Liver (tissue), 9 donors: ENCODE measurements around the gene PRRT1B. TPM values are rescaled to one million over a fixed set of nuclear protein-coding genes. Genes with fewer than 3 reads are reported as not detected.

ENCODE experiments used
- DNase-seq: peaks from one replicate; pipeline ENCODE4 v3.0.0-alpha.2; 2017; ENCODE audit warnings: low spot score
- H3K27ac ChIP-seq, 2 donors: one replicate each; pipeline ENCODE4 v1.7.0; 2013; ENCODE audit warnings: inconsistent platforms in 2 of 2, low read length in 2 of 2, control low read depth in 1 of 2, low read depth in 1 of 2, mild to moderate bottlenecking in 1 of 2
- H3K27me3 ChIP-seq, 4 donors: one replicate each; pipeline versions ENCODE4 v1.6.1 to v1.7.0; 2013; ENCODE audit warnings: low read length in 3 of 4, inconsistent platforms in 1 of 4, mild to moderate bottlenecking in 1 of 4, moderate library complexity in 1 of 4; ENCODE audit not compliant: control insufficient read depth in 4 of 4, insufficient read depth in 4 of 4
- H3K36me3 ChIP-seq, 4 donors: one replicate each; pipeline versions ENCODE4 v1.6.1 to v1.7.0; 2013; ENCODE audit warnings: low read length in 3 of 4, mild to moderate bottlenecking in 3 of 4, low read depth in 1 of 4, moderate library complexity in 1 of 4; ENCODE audit not compliant: control insufficient read depth in 4 of 4, insufficient read depth in 3 of 4
- H3K4me1 ChIP-seq, 4 donors: one replicate each; pipeline versions ENCODE4 v1.6.1 to v1.7.0; 2013; ENCODE audit warnings: low read length in 3 of 4, mild to moderate bottlenecking in 3 of 4, moderate library complexity in 1 of 4; ENCODE audit not compliant: control insufficient read depth in 4 of 4, insufficient read depth in 4 of 4
- H3K4me3 ChIP-seq, 3 donors: one replicate each; pipeline versions ENCODE4 v1.6.1 to v1.7.0; 2013; ENCODE audit warnings: low read length in 3 of 3, control low read depth in 1 of 3, low read depth in 1 of 3, mild to moderate bottlenecking in 1 of 3
- H3K9ac ChIP-seq, 2 donors: one replicate each; pipeline ENCODE4 v1.7.0; 2013; ENCODE audit warnings: low read length in 2 of 2, mild to moderate bottlenecking in 2 of 2, moderate library complexity in 2 of 2, control low read depth in 1 of 2, low read depth in 1 of 2
- H3K9me3 ChIP-seq, 4 donors: one replicate each; pipeline versions ENCODE4 v1.6.1 to v1.7.0; 2013; ENCODE audit warnings: low read length in 3 of 4; ENCODE audit not compliant: control insufficient read depth in 4 of 4
- ATF3 ChIP-seq: IDR thresholded peaks from 2 replicates; pipeline ENCODE4 v1.6.1; 2016; ENCODE audit warnings: antibody characterized with exemption
- CTCF ChIP-seq: fragments of 150-350 bp; IDR thresholded peaks from 2 replicates; pipeline ENCODE4 v1.5.1; 2017; ENCODE audit warnings: improper control_type of control experiment, low read depth, low read length; ENCODE audit not compliant: missing input control
- EGR1 ChIP-seq, 2 donors: IDR thresholded peaks; 2 replicates each; pipeline ENCODE4 v1.6.1; 2016 to 2018; ENCODE audit warnings: antibody characterized with exemption in 2 of 2, low read depth in 2 of 2
- FOXA1 ChIP-seq: IDR thresholded peaks from 2 replicates; pipeline ENCODE4 v1.6.1; 2016; ENCODE audit warnings: antibody characterized with exemption
- FOXA2 ChIP-seq: IDR thresholded peaks from 2 replicates; pipeline ENCODE4 v1.6.1; 2016; ENCODE audit warnings: antibody characterized with exemption
- GABPA ChIP-seq, 2 donors: IDR thresholded peaks in 1 of 2; conservative IDR thresholded peaks in 1 of 2; 2 replicates each; pipeline ENCODE4 v1.6.1; 2016; ENCODE audit warnings: antibody characterized with exemption in 2 of 2, mild to moderate bottlenecking in 1 of 2, moderate library complexity in 1 of 2
- HNF4A ChIP-seq, 2 donors: conservative IDR thresholded peaks; 2 replicates each; pipeline ENCODE4 v1.6.1; 2016; ENCODE audit warnings: antibody characterized with exemption in 2 of 2, mild to moderate bottlenecking in 2 of 2
- HNF4G ChIP-seq: IDR thresholded peaks from 2 replicates; pipeline ENCODE4 v1.6.1; 2016; ENCODE audit warnings: antibody characterized with exemption
- MAX ChIP-seq: IDR thresholded peaks from 2 replicates; pipeline ENCODE4 v1.6.1; 2016; ENCODE audit warnings: antibody characterized with exemption
- NR2F2 ChIP-seq: IDR thresholded peaks from 2 replicates; pipeline ENCODE4 v1.6.1; 2016; ENCODE audit warnings: antibody characterized with exemption
- RAD21 ChIP-seq, 2 donors: IDR thresholded peaks; 2 replicates each; pipeline ENCODE4 v1.6.1; 2016; ENCODE audit warnings: antibody characterized with exemption in 2 of 2, mild to moderate bottlenecking in 2 of 2
- REST ChIP-seq: IDR thresholded peaks from 2 replicates; pipeline ENCODE4 v1.6.1; 2016; ENCODE audit warnings: antibody characterized with exemption, mild to moderate bottlenecking
- RXRA ChIP-seq, 2 donors: IDR thresholded peaks; 2 replicates each; pipeline ENCODE4 v1.6.1; 2017 to 2018; ENCODE audit warnings: antibody characterized with exemption in 2 of 2, mild to moderate bottlenecking in 1 of 2
- SP1 ChIP-seq: IDR thresholded peaks from 2 replicates; pipeline ENCODE4 v1.6.1; 2018; ENCODE audit warnings: antibody characterized with exemption, mild to moderate bottlenecking
- TAF1 ChIP-seq: conservative IDR thresholded peaks from 2 replicates; pipeline ENCODE4 v1.6.1; 2016; ENCODE audit warnings: antibody characterized with exemption, mild to moderate bottlenecking
- YY1 ChIP-seq: IDR thresholded peaks from 2 replicates; pipeline ENCODE4 v1.6.1; 2016; ENCODE audit warnings: antibody characterized with exemption, mild to moderate bottlenecking
- ZBTB33 ChIP-seq: IDR thresholded peaks from 2 replicates; pipeline ENCODE4 v1.6.1; 2016; ENCODE audit warnings: antibody characterized with exemption
- WGBS: extraction: QIAGEN DNeasy Blood & Tissue Kit; methylation state at CpG from one replicate; pipeline ENCODE4 v1.1.7; 2013; 5-methylcytosine and 5-hydroxymethylcytosine counted together
- polyA plus RNA-seq, 2 donors: library from polyadenylated mRNA; stranded (reverse) in 1 of 2; unstranded in 1 of 2; fragments of 200-250 nt in 1 of 2; fragments of >200 nt in 1 of 2; fragmentation: Nextera tagmentation in 1 of 2; extraction: Ambion mirVana in 1 of 2; gene quantifications; one replicate each; pipeline versions ENCODE4 v1.2.1 to v1.2.3, GENCODE V29; 2013 to 2015
- total RNA-seq, 2 donors: library from RNA; depleted of rRNA; stranded (reverse); fragments of >200 nt; gene quantifications; one replicate each; pipeline ENCODE4 v1.2.3, GENCODE V29; 2014
- donor health status: healthy.
- donor health status: healthy.
- donor health status: healthy.
- donor health status: healthy.
- donor health status: healthy.

PRRT1B gene
- total RNA-seq (1 to 10 TPM; 1.3 to 1.9 TPM), polyA plus RNA-seq (1 to 10 TPM in 1 of 2 donors, under 1 TPM in 1; 0.15 to 1.4 TPM)

- Histone ChIP-seq H3K4me3 (peak within 1 kb of the TSS; percentile 49 to 60 (median 55)), H3K9ac (no peak within 1 kb of the TSS), H3K27ac (peak within 1 kb of the TSS; percentile 39 to 68), H3K36me3 (no peaks in the 10 kb centered on the region), H3K4me1 (peaks cover 5 to 14% (median 7%) of the 10 kb centered on the region in 4 donors), H3K27me3 (peaks cover 0 to 3% (median 0%) of the 10 kb centered on the region in 4 donors), H3K9me3 (peaks cover 0 to 6% (median 2%) of the 10 kb centered on the region in 4 donors)
- no peak for TF ChIP-seq ZBTB33
- peak; percentile 57 for TF ChIP-seq TAF1
- no peak for TF ChIP-seq HNF4G
- no peak for TF ChIP-seq EGR1 (IDR thresholded peaks at IDR 0.05; ENCODE audit: low read depth in 2 of 2)
- no peak for TF ChIP-seq CTCF
- peak; percentile 89 for TF ChIP-seq FOXA2
- TF ChIP-seq HNF4A (conservative IDR thresholded peaks at IDR 0.05) = peak in 1 of 2 donors; percentile 15
- no peak for TF ChIP-seq RXRA (IDR thresholded peaks at IDR 0.05)
- peak in 1 of 2 donors; percentile 44 for TF ChIP-seq RAD21 (IDR thresholded peaks at IDR 0.05)
- no peak for TF ChIP-seq MAX
- no peak for TF ChIP-seq ATF3
- TF ChIP-seq YY1 = peak; percentile 77
- TF ChIP-seq SP1 = peak; percentile 60
- no peak for TF ChIP-seq GABPA (IDR thresholded peaks at IDR 0.05 in 1 of 2, conservative IDR thresholded peaks at IDR 0.05 in 1 of 2)
- TF ChIP-seq NR2F2 = no peak
- peak; percentile 76 for TF ChIP-seq REST
- TF ChIP-seq FOXA1 = peak; percentile 95
- DNase-seq = peak; percentile 73
- 14% methylated on average over 50 of the region's 50 CpGs for WGBS
Observed at GRCh38 chr9:131545003-131545785, at the start of gene PRRT1B. Gene PRRT1B, plus strand, starts transcription at chr9:131545523. Its CDS starts 93 bp downstream, at chr9:131545616.
